NCI-H2029 treated with DMSO at 0.1 percent for 48 hours (cell line): ENCODE results near the gene CLDN22.

Experiments
- DNase-seq: peaks from one replicate; lab custom pipeline; 2025; lab: John Stamatoyannopoulos, UW

CLDN22 gene

DNA sequence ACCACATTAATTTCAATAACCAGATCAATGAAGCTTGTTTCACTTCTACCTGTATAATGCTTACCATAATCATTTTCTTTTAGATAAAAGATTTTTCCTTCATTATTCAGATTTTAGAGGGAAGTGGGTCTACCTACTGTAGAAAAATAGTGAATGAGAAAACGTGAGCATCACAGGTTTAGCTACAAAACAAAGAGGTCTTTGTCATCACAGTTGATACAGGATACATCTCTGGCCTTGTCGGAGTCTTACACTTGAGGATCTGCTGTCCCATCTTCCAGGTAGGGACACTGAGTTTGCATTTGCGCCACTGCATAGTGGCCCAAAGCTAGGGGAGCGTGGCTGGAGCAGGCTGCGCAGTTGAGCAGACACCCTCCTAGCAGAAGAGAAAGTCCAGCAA, 1.4 kb upstream of the CLDN22 start:
- DNase-seq: no peak

DNA sequence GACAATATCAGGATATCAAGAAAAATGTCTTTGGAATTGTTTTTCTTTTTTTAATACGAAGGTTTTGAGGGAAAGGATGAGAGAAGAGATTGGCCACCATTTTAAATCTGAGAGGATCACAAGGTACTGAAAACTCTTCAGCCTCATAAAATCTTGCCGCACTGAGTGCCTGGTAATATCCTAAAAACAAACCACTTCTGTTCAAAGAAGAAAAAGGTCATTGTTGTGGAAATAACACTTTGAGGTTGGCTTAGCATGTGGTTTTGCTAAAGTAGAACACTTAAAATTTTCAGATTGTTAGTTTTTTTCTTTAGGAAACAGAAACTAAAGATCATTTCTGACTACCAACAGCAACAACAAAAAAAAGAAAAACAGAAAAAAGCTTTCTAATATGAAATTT, 1.0 kb upstream of the CLDN22 start:
- no peak for DNase-seq

DNA sequence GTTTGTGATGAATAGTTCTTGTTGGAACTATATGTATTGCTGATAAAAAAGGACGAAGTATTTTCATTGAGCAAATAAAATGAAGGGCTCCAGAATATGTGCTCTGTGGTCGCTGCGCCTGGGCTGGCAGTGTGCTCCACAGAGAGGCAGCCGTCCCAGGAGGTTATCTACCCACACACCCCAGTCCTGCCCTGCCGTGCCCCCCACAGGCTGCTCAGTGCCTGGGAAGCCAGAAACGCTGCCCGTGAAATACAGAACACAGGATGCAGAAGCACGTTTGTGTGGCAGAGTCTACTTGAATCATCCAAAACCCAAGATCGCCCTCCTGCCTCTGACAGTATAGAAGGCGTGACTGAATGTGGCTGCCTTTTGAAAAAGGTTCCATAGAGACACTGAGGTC, 1.4 kb downstream of the CLDN22 start:
- DNase-seq: no peak

DNA sequence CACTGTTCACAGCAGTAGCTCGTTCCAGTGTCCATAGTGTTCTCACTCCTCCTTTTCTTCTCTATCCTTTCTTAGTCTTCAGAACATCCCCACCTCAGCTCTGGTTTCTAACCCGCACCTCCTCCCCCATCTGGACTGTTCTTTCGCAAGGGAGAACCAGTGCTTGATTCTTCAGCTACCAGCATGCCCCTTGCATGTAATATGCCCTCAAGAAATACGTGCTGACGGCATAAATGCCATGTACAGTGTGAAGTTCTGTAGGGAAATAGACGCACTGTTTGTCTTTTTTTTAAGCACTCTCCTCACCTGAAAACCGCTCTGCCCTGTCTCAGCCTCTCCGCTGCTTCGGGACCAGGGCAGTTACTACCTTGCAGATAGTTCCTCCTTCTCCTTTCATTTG, 5.3 kb downstream of the CLDN22 start:
- DNase-seq: no peak

DNA sequence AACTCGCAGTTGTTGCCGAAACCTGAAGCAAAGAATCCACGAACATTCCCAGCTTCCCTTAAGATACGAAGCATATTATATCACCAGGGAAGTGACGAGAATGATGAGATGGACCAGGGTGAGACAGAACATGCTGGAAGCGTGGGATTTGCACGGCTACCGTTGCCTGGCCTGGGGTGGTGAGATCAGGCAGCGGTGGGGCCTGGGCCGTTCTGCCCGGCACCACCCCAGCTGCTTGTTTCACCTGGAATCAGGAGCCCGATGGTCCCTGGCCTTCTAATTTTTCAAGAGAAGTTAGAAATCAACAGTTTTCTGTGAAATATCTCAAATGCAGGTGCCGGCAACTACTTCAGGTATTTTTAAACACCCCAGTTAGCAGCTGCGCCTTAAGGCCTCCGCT, 5.7 kb downstream of the CLDN22 start:
- DNase-seq: no peak

DNA sequence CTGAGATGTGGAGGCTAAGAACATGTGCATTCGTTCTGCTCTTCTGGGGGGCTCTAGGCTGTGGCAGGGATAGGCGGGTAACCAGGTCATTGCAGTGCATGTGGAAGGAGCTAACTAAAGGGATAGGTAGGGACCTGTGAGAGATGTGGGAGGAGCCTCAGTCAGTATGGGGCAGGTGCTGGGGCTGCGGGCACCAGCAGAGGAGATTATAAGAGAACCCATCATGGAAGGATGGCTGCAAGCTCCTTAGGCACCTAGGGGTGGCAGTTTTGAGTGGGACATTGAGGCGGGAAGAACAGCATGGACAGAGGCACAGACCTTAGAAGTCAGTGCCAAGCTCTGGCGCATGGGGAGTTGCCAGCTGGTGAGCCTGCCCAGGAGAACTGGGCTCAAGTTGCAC, 7.2 kb downstream of the CLDN22 start:
- no peak for DNase-seq

DNA sequence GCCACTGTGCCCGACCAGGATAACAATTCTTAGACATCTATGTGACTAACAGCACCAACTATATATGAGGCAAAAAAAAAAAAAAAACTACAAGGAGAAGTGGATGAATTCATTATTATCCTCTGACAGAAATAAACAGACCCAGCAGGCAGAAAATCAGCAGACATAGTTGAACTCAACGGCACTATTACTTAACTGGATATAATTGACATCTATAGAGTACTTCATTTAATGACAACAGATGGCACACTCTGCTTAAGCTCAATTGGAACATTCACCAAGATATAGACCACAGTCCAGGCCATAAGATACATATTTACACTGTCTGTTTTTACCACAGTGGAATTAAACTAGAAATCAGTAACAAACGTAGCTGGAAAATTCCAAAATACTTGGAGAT, 13.3 kb downstream of the CLDN22 start:
- DNase-seq: no peak

DNA sequence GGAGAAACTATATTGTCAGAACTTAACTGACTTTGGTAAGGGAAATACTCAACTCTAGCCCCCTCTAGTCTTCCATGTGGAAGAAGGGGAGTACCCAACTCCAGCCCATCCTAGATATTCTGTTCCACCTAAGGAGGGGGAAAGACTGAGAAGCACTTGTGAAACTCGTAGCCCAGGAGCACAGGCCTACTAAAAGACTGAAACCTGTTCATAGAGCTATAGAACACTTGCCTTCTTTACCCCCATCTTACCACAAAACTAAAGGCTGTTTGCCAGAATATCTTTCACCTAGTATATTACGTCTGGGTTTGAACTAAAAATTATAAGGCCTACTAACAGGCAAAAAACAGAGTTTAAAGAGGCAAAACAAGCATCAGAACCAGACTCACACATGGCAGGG, 15.5 kb downstream of the CLDN22 start:
- DNase-seq: no peak

DNA sequence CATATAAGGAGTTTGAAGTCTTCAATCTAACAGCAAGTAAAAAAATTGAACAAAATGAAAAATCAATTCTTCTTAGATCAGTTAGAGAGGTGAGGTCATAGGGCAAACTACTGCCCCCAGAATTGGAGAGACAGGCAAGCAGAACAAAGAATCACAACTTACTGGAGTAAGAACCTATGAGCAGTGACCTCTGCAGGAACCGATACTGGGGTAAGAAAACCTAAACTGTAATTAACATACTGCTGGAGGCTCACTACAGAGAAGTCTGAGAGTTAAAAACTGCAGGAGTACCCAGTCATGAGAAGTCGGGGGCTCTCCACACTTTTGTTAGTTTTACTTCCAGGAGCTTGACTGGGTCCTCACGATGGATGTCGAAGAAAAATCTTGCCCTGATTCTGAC, 16.0 kb downstream of the CLDN22 start:
- DNase-seq: no peak

DNA sequence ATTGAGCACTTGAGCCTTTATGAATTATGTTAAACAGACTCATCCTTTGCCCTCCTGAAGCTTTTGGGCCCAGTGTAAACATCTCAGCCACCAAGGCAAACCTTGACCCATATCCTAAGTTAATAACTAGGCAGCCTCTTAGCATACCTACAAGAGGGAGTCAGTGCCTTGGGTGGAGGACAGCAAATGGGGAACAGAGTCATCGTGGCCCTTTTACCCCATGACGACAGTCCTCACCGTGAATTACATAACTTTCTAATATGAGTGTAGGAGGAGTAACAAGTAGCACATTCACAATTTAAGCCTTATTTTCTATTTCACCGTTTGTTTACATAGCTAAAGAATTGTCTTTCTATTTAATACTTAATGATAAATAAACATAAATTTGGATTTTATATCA, 16.8 kb downstream of the CLDN22 start:
- DNase-seq: no peak

DNA sequence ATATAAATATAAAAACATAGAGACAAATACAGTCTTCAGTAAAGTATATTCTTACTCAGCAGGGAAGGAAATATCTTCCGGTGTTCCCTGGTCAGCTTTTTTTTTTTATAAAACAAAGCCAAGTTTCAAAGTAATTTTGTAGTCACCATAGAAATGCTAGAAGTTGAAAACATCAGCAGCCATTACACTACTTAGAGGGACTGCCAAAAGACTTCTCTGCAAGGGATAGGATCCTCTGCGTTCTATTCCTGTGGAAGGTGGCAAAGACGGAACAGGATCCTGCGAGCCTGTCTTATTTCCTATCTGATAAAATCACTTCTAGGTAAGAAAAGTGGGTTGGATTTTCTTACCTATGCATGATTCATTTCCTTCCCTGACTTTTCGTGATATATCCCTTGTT, 19.4 kb downstream of the CLDN22 start:
- DNase-seq: no peak

DNA sequence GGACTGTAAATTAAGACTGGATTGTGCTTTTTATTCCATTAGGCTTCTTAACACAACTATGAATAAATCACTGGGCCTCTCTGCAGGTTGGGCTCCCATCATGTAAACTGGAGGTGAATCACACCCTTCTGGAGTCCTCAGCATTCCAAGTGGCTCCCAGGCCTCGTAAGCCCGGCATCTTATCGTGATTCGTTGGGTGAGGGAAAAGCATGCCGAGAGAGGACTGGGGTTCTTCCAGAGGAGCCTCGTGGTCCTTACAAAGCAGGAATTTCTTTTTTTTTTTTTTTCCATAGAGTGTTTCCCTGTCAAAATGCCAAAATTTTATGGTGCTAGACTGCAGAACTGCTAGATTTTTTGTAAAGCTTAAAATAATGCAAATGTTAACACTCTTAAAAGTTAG, 20.0 kb downstream of the CLDN22 start:
- DNase-seq: no peak

DNA sequence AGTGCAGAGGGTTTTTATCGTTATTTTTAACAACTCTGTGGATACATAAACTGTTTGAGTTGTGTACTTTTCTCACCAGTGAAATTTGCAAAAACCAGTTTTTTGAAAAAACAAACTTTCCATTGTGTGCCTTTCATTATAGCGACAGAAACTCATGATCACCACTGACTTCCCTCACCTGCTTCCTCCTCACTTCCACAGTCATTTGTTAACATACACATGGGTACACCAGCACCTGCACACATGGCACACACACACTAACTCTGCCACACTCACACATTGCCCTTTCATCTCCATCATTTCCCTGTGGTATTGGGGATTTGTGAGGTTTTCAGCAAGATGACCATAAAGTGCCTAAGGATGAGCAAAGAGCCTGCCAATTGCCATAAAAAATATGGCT, 20.6 kb downstream of the CLDN22 start:
- DNase-seq: no peak

DNA sequence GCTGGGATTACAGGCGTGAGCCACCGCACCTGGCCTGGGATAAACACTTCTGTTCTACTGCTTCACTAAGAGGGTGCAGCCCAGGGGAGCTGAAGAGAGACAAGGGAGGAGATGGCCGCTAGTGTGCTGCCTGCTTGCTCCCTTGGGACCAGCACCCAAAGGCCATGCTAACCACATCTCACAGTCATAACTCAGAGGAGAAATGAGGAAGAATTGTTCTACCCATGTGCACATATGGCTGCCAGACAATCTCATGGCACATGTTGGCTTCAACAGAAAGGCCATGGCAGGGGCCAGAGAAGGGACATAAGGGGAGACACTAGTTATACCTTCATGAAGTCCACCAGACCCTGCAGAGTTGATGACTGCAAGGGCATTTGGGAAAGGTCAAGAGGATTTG, 22.4 kb downstream of the CLDN22 start:
- no peak for DNase-seq

DNA sequence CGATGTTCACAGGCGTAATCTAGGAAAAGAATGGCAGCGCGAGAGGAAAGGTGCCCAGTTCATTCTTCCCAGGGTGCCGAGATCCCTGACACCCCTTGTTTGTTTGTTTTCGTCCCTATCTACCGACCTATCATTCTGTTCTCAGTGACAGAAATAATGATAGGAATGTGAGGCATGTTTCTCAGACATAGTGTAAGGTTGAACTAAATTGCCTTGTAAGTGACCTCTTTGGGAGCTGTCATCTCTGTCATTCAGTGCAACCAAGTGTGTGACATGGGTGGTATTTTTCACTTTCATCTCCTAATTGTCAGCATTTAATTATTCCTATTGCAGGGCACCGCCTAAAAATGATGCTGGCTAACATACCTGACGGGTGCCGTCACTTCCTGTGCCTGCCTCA, 24.4 kb downstream of the CLDN22 start:
- DNase-seq: no peak

DNA sequence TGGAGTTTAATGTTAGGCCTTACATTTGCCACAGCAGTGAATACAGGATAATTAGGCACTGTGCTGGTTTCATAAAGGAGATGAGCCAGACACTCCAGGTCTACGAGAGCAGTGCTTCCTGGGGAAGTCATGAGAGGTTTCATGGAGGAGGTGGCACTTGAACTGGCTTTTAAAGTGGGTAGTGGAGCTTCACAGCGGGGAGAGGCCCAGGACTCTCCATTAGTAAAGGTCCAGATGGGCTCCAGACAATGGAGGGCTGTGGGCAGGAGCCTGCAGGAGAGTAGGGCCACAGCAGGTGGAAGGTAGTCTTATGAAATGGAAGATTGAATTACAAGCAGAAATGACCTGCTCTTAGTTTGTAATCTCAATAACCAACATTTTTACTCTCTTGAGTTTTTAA, 29.0 kb downstream of the CLDN22 start:
- no peak for DNase-seq

DNA sequence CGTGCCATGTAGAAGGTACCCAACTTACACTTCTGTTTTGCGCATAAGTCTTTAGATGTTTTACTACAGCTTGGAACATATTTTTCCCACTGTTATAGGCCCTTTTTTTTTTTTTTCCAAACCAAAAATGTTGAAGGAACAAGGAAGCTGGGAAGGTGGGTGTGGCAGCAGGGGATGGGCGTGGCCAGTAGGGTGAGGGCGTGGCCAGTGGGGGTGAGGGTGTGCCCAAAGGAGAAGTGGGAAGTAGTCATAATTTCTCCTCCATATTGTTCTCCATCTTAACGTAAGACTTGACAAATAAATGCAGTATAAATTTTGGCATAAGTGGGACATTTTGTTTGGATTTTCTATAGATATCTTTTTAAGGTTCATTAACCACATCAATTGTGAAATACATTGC, 30.4 kb downstream of the CLDN22 start:
- no peak for DNase-seq

DNA sequence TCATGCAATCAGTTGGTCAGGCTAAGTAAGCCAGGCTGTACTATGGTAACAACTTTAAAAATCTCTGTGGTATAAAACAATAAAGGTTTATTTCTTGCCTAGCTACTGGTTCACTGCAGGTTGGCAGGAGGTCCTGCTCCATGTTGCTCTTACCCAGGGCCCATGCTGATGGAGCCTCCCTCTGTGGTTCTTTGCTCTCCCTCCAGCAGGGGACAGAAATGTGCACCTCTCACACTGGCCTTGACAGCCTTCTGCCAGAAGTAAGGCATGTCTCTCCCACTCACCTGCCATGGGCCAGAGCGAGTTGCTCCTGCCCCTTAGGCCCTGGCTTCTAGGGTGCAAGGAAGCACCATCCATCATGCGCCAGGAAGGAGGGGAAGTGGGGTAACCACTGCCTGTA, 31.1 kb downstream of the CLDN22 start:
- DNase-seq: no peak

DNA sequence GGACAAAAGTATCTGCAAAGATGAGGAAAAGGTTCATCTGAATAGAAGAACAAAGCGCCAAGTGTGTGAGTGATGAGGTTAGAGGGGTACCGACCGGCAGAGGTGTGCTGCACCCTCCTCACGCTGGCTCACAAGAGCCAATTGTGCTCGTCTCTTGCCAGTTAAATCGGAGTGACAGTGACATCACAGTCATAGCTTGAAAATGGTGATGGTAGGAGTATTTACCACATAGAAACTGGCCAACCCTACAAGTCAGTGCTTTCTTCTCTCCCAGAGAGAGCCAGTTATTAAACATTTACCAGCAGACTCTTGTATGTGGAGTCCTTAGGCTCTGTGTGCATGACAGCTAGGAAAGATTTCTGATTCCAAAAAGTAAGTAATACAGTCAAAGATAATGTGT, 32.4 kb downstream of the CLDN22 start:
- DNase-seq: no peak

DNA sequence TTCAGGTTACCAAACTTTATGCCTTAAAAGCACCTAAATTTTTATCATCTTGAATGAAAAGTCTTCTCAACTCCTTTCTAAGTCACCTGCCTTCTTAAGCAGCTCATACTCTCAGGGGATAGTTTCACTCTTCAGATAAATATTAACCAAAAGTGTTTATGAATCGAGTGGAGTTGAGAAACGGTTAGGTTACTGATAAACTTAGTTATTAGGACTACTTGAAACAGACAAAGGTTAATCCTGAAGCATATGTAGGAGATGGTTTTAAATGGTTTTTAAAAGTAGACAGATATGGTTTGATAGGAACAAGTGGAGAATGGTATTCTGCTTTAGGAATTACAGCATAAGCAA, 32.8 kb downstream of the CLDN22 start:
- DNase-seq: no peak

DNA sequence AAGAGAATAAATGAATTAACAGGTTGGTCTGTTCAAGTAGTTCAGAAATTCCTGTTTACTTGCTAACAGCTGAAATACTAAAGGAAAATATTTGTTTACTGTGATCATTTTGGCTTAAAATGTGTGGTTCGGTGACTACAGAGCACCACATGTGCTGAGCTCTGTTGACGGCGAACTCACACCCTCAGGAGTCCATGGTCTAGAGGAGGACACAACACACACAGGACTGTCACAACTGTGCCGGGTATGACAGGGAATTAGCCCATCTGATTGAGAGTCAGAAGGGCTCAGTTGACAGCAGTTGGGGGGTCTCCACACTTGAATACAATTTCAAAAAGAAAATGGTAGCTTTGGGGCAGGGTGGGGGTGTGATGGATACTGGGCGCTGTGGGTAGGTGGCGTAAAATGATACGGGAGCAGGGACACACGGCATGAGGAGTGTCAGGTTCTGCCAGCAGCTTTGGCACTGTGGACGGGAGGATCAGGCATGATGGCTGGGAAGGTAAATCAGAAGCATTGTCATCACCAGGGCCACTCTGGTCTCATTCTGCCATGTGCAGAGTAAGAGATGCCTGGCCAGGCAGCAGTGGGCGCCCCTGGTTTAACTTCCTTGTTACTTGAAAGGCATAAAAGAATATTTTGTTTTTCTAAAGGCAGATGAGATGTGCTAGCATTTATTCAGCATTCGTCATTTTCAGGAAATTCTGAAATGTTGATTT, 33.3 kb downstream of the CLDN22 start:
- DNase-seq: no peak

DNA sequence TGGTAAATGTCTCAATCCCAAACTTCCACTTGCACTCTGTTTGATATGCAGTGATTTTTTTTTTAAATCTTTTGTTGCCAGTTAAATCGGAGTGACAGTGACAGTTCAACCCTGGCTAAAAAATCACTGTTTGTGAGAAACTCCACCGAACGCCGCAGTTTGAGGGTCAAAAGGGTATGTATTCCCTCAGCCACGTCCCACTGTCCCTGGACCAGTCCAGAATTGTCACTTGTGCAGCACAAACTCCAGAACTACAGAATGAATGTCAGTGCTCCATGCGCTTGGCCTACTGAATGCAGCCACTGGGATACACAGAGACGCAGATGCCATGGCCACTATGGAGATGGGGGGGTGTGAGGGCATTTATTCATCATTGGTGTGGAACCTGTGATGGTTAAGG, 34.2 kb downstream of the CLDN22 start:
- no peak for DNase-seq

DNA sequence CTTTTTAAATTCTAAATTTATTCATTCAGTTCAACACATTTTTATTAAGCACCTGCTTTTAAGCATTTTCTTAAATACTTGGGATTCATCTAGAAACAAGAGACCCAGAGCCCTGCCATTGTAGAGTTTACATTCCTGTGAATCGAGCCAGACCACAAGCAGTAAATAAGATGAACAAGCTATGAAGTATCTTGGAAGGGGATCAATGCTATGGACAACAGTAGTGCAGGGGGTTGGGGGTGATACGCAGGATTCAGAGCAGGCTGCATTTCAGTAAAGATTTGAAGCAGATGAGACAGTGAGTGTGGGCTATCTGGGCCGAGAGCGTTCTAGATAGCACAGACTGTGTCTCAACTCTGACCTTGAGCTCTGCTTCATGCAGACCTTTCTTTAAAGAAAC, 35.1 kb downstream of the CLDN22 start:
- DNase-seq: no peak

DNA sequence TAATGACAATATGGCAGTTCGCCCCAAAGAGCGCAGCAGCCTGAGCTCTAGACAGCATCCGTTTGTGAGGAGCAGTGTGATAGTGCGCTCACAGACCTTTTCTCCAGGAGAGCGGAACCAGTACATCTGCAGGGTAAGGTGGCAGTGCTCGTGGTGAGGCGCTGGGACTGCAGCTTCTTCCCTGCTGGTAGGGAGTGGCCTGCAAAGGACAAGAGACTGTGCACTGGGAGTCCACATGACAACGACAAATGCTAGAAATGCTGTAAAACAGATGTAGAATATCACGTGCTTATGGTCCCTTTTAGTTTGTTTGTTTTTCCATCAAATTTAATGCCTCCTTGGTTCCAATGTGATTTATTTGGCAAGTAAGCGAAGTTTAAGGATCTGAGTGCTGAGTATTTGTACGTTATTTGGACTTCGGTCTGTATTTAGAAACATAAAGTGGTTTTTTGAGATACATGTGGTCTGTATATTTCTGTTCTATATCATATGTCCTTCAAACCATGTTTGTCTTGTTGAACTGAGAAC, 35.8 kb downstream of the CLDN22 start:
- DNase-seq: no peak

DNA sequence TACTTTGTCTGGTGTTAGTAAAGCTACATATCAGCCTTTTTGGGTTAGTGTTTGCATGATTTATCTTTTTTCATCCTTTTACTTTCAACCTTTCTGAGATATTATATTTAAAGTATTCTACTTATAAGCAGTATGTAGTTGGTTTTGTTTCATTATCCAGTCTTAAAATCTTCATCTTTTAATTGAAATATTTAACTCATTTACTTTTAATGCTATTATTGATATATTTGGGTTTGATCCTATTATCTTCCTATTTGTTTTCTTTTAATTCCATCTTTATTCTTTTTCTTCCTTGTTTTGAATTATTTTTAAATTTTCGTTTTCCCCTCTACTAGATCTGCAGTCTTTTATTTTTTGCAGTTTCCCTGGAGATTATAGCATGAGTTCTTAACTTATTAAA, 44.0 kb downstream of the CLDN22 start:
- DNase-seq: no peak
